H1 (cell line): Measurements from ENCODE around the gene C16orf54. TPM values are rescaled to one million over a fixed set of nuclear protein-coding genes. Genes with fewer than 3 reads are reported as not detected.

Source experiments
- SP1 ChIP-seq: IDR thresholded peaks from 2 replicates; pipeline ENCODE4 v1.6.1; 2011; ENCODE audit warnings: low read depth, low read length
- polyA plus RNA-seq, 7 experiments: library from polyadenylated mRNA; depleted of rRNA in 3 of 7; stranded (reverse) in 5 of 7; unstranded in 2 of 7; fragments of >200 nt in 5 of 7; fragments of 200-250 nt in 2 of 7; gene quantifications; 1 replicate in 5 of 7; 2 replicates in 1 of 7; 4 replicates in 1 of 7; pipeline versions ENCODE4 v1.2.1 to v1.2.3, GENCODE V29; 2011 to 2013; ENCODE audit warnings: missing spikeins in 2 of 7, mixed read lengths in 2 of 7
- total RNA-seq: library from RNA; stranded (reverse); fragmentation: NEBNext Ultra II Directional; extraction: Animal tissue kit (Norgen Biotek cat#: 25700); gene quantifications from 2 replicates; pipeline ENCODE4 v1.2.1, GENCODE V29; 2021

Gene C16orf54
- total and polyA plus RNA-seq, 2 of the 8 experiments (the other 6 are each of a cell fraction or from before 2014, with no cell fraction given): not detected

DNA sequence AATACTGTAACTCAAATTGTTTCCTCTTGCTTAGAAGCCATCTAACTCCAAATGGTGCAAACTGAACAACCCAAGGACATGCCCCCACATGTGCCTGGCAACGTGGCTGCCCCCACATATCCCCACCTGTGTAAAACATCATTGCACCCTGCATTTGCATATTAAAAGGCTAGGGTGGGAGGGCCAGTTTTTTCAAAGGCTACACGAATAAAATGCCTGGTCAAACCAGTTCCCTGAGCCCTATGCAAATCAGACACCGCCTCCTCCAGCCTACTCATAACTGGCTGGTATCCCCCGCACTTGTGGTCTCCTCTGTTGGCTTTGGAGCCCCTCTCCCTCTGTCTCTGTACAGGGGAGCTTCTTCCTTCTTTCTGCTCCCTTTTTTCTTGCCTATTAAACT lies 26.7 kb downstream of the C16orf54 start (continued):
- peak; percentile 48; the same call in 1 of the 2 replicates for TF ChIP-seq SP1
